NCI-H2196 (cell line): ENCODE measurements around the gene MSI2.

Experiments used
- DNase-seq: peaks from one replicate; lab custom pipeline; 2025; ENCODE audit not compliant: unreplicated experiment; lab: John Stamatoyannopoulos, UW

Gene MSI2

DNA sequence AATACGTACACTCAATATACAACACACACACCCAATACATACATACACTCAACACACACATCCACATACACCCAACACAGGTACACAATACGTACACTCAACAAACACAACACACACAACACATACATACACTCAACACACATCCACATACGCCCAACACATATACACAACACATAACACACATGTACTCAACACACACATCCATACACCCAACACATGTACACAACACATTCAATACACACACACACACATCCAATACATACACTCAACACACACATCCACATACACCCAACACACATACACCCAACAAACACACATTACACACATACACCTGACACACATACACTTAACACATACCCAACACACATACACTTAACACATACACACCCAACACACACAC lies 392.9 kb downstream of the MSI2 start:
- DNase-seq = no peak

DNA sequence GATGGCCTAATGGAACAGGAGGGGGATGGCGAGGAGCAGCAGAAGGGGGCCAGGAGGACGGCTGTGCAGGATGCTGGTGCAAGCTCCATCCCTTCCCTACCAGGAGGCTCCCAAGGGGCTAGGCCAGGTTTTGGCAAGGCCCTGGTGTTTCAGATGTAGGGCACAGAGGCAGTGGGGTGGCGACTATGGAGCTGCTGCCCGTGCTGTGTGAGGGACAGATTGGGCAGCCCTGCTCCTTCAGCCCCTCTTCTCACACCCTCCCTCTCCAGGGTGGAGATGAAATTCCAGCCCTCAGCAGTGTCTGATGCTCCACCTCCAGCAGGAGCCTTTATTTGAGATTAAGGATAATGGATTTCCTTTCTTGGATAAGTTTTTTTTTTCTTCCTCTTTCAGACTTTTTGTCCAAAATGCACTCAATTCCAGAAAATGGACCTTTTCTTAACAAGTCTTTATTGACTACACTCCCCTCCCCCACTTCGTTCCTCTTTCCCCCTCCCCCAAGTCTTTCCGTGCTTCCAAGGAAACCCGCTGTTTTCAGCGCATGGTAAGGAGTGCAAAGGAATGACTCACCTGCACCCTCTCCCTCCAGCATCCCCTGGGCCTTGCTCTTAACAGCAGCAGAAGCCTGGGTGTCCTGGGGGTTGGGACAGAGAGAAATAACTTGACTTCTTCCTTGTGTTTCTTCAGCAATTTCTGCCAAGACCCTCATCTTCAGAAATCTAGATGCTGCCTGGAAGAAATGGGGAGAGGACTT lies 393.6 kb downstream of the MSI2 start:
- no peak for DNase-seq

DNA sequence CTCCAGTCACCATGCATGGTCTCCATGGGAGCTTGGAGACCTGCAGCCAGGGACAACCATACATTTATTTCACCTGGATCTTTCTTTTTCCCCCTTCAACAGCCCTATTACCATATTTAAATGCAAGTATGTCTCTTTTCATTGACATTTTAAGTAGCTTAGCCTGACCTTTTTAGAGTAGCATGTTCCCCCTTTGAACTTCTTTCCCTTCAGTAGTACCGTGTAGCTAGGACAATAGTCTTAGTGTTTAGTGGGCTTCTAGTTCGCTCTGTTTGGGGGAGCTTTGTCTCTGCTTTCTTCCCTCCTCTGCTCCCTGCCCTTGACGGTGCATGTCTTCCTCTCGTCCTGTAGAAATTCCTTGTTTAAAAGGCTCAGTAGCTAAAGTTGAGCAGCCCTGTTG lies 394.2 kb downstream of the MSI2 start:
- no peak for DNase-seq

DNA sequence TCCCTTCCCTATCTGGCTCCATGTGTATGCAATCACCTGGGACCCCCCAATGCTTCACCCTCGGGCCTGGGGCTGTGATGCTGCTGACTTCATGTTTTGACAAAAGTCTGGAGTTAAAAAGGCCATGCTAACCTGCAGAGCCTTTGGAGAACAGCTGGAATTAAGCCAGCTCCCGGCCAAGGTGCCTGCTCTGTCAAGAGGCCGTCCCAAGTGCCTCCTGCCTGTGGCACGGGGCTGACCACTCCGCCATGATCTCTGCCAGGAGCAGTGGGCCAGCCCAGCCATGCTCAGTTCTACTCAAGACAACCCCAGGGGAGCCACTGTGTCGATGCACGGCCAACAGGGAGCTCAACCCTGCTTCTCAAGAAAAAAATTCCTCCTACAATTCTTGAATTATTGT lies 395.1 kb downstream of the MSI2 start:
- no peak for DNase-seq

DNA sequence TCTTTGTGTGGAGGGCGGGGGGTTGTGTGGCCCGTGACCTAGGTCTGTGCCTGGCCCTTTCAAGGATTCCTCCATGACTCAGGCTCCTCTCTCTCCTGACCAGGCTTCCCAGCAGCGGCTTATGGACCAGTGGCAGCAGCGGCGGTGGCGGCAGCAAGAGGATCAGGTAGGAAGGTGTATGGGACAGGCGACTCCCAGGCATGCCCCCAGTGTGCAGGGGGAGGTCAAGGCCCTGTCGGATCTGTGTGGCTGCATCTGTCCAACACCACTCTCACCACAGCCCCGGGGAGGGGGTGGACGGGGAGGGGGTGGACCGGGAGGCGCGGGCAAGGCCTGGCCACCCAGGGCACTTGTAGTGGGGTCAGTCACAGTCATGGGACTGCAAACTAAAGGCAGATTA lies 395.7 kb downstream of the MSI2 start:
- DNase-seq = no peak

DNA sequence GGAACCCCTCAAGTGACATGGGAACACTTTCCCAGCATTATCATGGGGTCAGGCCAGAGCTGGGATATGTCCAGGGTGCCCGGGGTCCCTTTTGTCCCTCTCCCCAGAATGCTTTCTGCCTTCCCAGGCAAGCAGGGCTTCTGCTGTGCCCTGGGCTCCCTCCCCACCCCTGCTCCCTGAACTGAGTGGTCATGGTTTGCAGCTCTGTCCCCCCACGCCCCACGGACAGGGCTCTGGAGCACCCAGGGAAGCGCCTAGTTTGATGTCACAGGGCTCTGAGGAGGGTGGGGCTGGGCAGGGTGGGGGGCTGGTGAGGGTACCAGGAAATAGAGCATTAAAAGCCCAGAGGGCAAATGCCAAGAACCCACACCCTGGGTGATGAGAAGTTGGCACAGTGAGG lies 396.5 kb downstream of the MSI2 start:
- no peak for DNase-seq

DNA sequence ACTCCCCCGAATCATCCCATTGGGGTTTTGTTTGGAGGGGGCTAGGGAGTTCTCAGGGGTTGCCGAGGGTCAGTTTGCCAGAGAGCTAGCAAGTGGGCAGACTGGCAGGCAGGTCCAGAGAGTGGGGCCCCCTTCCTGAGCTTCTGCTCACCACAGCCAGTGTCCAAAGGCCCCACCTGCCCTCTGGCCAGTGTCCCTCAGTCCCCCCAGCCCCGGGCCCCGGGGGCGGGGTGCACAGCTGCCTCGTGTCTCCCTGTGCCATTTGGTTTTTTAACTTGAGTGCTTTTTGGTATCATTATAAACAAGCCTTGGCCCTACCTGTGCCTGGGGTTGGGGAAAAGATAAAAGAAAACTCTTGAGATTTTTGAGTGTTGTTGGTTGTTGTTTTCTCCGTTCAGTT lies 397.0 kb downstream of the MSI2 start:
- no peak for DNase-seq

DNA sequence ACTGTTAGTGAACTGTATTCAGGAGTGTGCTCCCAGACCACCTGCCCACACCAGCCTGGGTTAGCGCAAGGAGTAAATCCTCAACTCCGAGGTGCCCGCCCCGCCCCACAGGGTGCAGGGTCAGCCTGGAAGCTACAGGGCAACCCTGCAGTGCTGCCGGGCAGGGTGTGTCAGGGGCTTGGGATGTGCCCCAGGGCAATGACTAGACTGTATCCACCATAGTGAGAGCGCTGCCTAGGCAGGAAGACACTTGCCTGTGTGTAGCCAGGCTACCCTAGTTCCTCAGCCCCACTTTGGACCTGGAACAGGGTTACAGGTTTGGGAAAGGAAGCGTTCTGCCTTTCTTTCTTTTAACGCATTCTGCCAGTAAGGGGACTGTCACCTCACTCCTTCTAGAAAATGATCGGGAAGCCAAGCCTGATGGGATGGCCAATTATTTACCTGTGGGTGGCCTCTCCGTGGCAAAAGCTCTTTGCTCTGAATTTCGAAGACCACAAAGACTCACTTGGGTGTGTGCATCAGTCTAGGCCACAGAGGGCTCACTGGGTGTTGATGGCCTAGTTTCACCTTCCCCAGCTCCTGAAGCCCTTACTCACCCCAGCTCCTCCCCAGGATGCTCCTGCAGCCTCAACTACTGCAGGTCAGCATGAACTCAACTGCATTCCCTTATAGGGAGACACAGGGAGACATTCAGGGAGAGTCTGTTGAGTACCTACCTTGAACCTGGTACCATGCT lies 397.9 kb downstream of the MSI2 start:
- DNase-seq = no peak

DNA sequence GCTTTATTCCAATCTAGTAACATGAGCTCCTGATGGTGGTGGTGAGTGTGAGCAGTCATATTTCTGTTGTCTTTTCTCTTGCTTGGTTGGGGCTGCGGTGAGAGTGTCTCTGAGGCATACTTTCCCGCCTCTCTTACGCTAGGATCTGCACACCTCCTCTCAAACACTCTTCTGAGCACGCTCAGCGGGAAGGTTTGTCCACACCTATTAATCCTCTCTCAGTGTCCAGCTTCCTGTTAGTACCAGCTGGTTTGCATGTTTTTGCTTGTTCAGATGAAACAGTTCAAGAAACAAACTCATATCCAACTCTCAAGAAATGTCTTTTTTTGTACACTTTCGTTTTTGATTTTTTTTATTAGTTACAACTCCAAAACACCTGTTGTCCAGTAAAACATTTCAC lies 399.2 kb downstream of the MSI2 start:
- no peak for DNase-seq

DNA sequence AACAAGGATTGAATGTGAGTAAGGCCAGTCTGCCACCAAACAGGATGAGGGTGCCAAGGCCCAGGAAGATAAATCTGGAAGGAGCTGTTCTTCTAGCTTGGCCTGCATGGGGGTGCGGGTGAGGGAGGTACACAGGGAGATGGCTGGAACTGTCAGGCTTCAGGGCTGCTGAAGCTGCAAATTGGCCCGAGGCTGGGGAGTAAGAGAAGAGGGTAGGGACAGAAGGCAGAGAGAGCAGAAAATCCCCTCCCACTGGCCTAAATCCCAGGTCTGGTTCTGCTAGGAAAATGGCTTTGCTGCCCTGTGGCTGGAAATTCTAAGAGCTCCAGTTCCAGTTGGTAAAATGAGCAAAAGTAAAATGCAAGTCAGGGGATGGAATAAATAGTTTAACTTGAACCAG lies 400.9 kb downstream of the MSI2 start:
- DNase-seq = no peak

DNA sequence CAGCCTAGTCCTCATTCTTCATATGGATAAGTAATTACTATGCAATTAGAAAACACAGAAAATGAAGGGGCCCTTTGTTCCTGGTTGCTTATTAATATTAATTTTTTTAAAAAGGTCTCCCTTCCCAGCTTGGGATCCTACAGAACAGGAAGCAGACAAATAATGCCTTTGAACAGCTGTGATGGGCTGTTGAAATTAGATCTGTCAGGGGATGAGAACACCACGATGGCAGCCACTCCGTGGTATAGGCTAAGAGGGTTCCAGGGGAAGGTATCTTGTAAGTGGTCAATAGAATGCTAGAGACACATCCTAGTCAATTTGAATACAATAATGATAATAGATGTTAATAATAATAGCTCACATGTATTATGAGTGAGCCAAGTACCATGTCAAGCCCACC lies 405.7 kb downstream of the MSI2 start:
- peak; percentile 49 for DNase-seq

DNA sequence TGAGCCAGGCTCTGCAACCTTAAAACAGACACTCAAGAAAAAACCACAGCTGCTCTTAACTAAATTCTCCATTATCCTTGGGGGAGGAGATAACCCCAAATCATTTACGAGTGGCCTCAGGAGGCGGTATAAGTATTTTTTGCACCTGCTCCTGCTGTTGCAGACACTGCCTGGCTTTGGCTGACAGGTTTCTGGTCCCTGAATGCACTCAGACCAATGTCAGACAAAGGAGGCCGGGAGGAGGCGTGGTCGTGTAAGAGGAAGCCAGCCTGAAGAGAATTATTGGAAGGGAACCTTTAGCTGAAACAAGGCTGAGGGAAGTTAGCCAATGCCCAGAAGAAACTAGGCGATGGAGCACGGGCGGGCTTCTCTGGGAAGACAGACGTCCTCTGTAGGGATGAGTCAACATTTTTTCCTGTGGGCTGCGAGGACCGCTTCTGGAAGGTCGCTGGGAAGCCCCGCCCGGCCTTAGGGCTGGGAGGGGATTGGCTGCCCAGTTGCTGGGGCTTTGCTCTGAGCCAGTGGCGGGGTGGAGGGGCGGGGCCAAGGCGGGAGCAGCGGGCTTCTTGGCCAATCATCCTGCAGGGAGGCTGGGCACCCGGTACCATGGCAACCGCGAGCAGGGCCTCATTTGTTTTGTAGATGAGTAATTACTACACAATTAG lies 406.5 kb downstream of the MSI2 start:
- peak; percentile 98 for DNase-seq

DNA sequence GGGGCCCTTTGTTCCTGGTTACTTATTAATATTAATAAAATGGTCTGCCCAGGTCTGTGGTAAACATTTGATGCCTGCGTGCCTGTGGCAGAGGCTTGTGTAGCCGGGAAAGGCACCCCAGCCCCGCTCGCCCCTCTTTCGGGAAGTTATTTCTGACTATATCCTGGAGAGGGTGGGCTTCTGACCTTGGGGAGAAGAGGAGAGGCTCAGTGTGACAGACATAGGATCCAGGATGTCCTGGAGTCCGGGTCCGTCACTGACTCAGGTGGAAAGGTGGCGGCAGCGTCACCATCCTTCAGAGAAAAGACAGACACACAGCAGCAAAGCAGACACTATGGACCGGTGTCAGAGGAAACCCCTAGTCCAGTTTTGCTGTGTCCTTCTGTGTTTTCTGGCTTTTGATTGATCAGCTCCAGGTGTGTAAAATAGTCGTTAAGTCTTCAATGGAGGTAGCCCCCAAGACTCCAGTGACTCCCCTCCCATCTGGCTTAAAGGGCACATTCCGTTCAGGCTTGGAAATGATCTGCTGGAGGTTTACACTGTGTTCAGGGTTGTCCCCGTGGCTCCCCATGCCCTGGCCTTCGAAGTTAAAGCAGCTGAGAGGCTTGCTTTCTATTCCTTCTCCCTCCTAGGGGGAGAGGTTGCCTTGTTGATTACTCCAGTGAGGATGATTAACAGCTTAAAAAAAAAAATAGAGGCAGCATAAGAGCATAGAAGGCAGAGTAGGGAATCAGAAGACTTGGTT lies 407.2 kb downstream of the MSI2 start:
- no peak for DNase-seq

DNA sequence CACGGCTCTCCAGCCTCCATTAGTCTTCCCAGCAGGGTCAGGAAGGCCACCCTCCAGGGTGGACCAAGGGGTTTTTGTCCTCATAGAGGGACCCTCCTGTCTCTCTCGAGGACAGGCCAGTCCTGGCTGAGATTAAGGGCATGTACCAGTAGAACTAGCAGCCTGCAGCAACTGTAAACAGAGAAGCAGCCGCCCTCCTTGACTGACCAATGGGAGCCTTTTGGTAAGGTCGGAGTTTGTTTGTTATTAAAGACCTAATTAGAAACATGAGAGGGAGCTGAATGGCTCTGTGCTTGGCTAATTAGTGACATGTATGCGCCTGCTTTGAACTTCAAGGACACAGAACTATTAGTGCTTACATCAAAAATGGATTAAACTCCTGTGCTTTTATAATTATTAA lies 408.8 kb downstream of the MSI2 start:
- peak; percentile 46 for DNase-seq

DNA sequence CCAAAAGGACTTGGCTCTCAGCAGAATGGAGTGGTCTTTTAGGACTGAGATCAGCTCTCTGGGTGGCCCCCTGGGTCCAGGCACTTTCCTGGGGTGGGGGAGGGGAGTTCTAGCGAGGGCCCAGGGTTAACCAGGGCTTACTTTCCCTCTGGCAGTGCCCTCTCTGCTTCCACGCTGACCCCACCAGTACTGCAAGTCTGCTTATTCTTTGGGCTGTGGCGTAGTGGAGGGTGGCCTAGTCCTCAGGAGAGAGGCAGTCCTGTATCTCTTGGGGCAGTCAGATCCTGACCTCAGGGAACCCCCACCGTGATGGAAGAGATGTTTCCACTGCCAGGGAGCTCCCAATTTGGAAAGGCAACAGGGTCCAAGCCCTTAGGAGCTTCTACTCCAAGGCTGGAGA lies 409.4 kb downstream of the MSI2 start:
- DNase-seq = no peak

DNA sequence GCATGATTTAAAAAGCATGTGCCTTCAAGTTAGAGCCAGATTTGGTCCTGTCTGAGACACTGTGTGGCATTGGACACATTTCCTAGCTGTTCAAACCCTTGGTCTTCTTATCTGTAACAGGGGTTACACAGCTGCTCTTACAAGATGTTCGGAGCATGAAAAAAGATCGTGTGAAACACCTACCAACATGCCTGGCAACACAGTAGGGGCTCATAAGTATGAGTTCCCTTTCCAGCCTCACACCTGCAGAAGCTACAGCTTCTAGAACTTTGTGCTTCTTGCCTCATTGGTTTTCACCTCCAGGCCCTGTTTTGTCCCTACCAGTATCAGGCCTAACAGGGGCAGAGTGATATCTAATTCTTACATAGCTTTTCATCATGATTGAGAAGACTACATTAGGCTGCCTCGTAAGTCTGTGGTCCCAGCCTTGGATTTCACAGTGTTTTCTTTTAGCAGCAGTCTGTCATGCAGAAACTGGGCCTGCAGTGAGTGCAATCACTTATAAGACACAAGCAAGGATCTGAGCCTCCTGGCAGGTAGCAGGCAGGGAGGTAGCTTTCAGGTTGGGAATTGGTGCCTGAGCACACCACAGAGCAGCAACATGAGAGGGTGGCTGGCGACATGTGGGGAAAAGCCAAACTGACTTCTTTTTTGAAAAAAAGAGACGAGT lies 410.0 kb downstream of the MSI2 start:
- no peak for DNase-seq

DNA sequence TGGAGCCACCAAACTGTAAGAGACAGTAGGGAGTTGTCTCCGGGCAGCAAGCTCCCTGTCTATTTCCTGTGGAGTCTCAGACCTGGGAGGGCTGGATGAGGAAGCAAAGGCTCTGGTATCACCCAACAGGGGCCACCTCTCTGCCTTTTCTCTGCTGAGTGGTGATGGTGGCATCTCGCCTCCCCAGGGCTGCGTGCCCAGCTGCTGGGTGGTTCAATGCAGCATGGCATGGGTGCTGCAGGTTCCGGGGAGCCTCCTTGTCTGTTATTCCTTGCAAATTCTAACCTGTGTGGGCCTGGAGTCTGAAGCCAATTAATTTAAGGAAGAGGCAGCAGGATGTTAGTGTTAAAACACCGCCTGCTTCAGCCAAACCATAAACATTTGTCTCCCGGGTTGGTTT lies 410.6 kb downstream of the MSI2 start:
- no peak for DNase-seq

DNA sequence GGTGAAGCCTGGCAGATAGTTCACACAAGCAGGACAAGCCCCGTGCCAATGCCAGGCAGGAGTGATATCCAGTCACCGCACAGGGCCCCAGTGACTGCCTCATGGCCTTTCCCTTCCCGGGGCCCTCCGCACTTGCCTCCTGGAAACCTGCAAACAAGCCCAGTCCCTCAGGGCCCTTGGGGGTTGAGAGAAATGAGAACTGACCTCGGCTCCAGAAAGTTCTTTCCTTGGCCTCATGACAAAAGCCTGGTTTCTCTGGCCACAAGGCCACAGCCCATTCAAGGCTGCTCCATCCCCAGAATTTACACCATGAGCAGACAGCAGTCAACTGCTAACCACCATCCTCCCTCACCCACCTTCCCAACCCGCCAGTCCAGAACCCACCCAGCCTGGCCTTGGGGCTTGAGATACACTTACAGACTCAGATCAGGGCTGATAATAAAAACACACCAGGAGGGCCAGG lies 411.2 kb downstream of the MSI2 start:
- no peak for DNase-seq

DNA sequence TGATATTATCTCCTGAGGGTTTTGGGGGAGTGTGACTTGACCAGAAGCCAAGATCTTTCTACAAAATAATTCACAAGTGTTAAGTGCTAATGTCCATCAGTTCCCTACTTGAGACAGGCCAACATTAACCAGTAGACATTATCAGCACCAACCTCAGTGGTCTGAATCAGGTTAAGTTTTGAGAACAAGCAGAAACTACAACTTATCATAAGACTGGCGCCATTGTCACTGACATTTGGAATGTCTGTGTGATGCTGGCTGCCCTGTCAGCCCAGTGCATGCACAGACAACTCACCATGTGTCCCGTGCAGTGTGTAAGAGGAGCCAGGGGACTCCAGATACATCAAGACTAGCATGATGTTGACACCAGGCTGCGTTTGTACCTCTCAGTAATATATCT lies 412.0 kb downstream of the MSI2 start:
- DNase-seq = no peak

DNA sequence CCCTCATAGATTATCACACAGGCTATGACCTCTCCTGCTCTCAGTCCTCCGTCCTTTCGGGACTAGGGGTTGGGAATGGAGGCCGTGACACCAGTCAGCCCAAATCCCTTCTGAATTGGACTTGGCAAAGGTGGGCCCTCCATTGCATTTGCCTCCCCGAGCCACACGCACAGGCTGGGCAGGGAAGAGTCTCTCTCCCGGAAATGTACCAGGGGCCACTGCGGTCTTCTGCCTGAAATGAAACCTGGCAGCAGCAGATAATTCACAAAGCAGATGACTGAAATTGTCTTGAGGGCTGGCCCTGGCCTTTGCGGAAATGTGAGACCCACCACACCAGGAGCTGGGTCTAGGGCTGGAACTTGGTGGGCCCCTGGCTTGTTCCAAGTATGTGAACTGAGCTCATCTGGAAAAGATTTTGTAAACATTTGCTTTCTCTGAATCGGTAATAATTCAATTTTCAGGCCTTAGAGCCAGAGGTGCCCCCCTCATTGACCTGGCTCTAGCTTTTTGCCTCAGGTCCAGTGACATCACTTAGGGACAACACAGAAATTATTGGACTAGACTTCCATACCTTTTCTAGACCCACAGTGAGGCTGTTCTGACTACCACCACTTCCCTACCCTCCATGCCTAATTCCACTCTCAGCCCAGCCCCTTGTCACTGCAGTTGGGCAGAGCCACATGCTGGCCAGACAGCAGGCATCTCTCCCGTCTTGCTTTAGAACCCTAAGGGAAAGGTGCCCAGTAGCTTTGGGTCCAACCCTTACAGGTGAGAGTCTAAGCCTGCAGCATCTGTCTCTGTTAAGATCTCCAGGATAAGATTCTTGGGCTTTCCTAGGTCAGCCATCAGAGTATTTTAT lies 413.6 kb downstream of the MSI2 start:
- DNase-seq = no peak
